ENCODE measurements around the gene TMEM174.
A peak's percentile ranks its signal among the peaks of the same experiment; 100 is the strongest.
"Not testable (repeated sequence)": the region's sequence is repeated elsewhere in the genome, so short reads cannot be mapped to it uniquely, and the experiment has no call there.

Gene TMEM174

DNA sequence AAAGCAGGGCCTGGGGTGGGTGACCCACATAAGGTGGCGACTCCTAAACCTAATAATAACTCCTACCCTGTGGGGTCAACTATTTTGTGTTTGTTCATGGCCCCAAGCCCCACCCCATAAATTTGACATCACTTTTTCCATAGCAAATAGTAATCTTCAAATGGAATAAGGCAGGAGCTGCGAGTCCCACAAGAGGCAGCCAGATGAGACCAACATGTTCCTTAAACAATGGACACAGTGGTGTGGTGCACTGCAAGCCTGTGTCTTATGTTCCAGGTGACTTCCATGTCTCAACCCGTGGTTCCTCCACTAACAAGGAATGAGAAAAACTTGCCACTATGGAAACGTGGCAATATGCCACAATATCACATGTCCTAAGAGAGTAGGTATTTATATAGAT is 20.6 kb downstream of the TMEM174 start:
- no peak for DNase-seq (ENCODE audit: low read depth)

DNA sequence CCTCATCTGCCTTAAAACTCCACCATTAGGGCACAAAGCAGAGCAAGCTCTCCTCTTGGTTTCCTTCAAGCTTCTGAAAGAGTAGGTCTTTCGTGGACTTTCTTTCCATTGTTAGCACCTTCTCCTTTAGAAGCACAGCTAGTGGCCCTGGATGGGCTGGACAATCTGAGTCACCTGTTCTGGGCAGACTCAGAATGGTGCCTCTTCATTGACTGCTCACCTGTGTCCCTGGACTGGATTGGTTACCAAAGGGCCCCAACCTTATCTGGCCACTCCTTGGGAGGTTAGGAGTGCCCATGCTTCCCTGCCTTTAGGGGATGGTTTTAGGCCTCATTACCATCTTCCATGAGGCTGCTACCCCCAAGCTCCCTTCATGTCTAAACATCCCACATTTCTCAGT is 23.2 kb downstream of the TMEM174 start:
- DNase-seq (ENCODE audit: low read depth) = no peak

DNA sequence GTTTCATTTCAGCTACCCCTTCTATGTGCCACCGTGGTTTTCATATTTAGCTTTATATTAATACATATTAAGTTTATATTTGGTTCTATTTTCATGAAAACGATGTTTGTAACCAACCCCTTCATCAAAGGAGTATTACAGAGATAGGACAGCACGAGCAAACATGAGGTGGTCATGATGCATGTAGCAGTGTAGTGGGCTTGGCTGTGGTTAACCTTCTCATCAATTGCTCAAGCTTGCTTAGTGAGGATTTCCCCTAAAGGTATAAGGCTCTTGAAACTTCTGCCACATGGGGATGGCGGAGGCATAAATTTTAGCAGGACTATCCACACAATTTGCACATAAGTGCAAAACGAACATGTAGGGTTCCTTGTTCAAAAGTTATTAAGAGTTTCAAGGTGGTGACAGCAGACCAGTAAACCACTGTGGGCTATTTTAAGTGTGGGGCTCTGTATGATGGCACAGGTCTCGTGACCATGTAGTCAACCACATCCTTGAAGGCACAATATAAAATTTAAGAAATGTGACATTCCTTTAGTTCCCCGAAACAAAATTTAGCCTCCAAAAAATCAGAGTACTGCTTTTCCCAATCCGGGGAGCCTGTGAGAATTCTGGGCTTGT is 24.8 kb downstream of the TMEM174 start:
- no peak for DNase-seq (ENCODE audit: low read depth)

DNA sequence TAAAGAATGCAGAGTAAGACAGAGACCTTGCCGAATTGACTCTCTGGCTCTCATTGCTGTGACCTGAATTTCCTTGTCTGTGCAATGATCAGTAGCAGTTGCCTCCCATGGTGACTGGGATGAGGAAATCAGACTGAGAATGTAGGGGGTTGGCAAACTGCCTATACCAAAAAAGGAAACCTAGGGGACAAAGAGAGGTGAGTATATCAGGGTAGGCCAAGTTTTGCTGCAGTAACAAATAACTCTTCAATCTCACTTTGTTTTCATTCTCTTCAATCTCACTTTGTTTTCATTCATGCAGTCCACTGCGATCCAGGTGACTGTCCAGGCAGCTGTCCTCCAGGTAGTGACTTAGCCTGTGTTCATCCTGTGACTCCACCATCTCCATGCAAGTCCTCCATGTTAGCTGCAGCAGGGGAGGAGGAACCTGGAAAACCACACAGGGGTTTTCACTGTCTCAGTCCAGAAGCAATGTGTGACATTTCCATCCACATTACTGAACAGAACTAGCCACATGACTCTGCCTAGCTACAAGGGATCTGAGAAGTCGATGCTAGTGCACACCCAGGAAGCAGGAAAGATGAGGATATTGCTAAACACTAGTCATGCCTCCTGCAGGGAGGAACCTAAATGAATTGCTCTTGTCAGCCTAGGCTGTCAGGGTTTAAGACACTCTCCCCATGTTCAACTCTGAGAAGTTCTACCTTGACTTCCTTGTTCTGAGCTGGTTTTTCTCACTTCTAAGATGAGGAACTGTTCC is 26.0 kb downstream of the TMEM174 start:
- DNase-seq (ENCODE audit: low read depth) = no peak

DNA sequence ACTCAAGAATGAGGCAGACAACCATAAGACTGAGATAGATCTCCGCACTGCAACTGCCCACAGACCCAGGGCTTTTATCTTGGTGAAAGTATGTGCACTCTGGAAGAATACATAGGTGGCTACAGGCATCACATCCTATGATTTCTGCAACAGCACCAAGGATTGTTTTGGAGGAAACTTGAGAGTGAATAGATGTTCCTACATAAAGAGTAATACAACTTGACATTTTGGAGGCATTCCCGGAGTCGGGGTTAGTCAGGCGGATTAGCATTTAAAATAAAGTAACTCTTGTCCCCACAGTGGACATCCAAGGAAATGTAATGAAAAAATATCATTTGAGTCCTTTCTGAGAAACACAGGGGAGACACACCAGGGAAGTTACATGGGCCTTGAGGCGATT is 26.7 kb downstream of the TMEM174 start:
- no peak for DNase-seq (ENCODE audit: low read depth)

DNA sequence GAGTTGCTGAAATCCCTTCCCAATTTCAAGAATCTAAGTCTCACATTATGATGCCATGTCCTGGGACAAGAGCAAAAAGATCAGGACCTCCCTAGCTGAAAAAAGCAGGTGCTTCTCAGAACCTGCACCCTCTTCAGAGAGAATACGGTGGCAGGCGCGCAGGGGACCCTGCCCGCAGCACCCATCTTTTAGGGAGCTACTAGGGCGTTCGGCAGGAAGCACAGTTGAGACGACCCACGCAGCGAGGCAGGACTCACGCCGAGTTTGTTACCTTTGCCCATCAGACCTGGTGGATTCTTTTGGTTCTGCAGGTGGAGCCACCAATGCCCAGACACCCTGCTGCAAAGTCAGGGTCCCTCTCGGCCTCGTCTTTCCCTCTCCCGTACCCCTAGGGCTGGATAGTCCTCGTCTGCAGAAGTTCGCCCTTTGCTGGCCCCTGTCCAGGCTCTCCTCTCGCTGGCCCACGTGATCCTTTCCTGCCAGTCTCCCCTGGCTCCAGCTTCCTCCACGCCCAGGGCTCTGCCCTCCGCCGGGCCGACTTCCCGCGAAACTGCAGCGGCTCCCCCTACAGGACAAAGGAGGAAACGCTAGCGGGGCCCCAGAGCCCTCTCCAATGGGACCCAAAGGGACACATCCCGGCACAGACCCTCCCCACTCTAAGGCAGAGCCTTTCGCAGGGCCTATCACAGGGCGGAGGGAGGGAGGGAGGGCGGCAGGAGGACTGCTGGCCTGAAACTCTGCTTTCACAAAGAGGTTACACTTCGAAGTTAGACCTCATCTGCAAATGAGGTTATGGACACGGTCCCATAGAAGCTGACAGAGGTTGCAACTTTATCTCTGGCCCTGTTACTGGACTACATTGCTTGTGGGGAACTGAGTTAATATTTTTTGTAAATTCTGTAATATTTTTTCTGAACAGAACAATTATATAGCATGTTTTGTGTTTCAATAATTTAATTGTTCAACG is 28.8 kb downstream of the TMEM174 start:
- peak; percentile 34 for DNase-seq (ENCODE audit: low read depth)

DNA sequence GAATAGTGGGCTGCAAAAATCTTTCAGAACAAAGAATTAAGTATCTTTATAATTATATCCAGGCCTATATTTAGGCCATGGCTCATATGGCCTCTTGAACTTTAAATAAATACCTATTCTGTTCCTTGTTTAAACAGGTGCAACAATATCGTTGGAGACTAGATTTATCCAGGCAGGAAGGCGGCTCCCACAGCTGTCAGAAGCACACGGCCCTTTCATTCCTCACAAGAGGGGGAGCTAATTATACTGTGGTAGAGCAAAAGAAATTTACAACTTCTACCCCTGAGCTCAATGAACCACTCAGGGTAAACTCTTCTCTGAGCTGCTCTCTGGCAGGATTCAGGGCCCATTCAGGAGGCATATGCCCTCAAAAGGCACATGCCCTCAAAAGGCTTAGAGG is 31.3 kb downstream of the TMEM174 start:
- no peak for DNase-seq (ENCODE audit: low read depth)

DNA sequence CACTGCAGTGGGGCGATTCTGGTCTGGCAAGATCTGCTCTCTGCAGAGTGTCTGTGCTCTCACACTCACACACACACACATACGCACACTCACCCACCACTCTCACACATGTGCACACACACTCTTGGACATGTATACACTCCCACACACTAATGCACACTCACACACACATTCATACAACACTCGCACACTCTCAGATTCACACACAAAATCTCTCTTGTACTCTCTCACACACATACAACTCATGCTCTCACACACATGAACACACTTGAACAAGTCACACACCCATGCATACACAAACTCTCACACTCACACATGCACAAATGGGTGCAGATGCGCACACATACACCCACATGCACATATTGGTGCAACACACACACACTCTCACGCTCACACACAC is 31.7 kb downstream of the TMEM174 start:
- DNase-seq (ENCODE audit: low read depth) = no peak

DNA sequence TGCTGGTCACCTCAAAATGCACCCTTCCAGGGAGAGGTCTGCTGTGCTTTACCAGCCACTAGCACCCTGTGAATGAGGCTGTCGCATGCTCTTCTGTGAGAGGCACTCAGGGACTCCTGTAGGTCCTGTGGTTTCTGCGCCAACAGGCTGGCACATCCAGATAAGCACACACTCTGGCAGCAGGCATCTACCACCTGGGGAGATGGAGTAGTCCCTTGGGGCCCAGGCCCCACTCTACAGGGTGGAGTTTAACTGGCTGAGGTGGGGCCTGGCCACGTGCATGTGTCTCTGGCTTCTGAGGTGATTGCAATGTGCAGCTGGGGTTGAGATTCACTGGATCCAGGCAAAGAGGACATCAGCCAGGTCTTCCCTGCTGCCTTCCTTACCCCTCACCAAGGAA is 32.3 kb downstream of the TMEM174 start:
- no peak for DNase-seq (ENCODE audit: low read depth)

DNA sequence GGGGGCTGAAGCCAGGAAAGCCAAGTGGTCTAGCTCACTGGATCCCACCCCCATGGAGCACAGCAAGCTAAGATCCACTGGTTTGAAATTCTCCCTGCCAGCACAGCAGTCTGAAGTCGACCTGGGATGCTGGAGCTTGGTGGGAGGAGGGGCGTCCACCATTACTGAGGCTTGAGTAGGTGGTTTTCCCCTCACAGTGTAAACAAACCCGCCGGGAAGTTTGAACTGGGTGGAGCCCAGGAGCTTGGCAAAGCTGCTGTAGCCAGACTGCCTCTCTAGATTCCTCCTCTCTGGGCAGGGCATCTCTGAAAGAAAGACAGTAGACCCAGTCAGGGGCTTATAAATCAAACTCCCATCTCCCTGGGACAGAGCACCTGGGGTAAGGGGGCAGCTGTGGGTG is 34.2 kb downstream of the TMEM174 start:
- DNase-seq (ENCODE audit: low read depth) = not testable (repeated sequence)

DNA sequence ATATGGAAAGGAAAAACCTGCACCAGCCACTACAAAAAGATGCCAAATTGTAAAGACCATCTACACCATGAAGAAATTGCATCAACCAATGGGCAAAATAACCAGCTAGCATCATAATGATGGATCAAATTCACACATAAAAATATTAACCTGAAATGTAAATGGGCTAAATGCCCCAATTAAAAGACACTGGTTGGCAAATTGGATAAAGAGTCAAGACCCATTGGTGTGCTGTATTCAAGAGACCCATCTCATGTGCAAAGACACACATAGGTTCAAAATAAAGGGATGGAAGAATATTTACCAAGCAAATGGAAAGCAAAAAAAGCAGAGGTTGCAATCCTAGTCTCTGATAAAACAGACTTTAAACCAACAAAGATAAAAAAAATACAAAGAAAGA is 36.1 kb downstream of the TMEM174 start:
- DNase-seq (ENCODE audit: low read depth) = not testable (repeated sequence)

DNA sequence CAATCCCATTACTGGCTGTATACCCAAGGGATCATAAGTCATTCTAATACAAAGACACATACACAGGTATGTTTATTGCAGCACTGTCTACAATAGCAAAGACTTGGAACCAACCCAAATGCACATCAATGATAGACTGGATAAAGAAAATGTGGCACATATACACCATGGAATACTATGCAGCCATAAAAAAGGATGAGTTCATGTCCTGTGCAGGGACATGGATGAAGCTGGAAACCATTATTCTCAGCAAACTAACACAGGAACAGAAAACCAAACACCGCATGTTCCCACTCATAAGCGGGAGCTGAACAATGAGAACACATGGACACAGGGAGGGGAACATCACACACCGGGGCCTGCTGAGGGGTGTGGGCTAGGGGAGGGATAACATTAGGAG is 39.7 kb downstream of the TMEM174 start:
- DNase-seq (ENCODE audit: low read depth) = not testable (repeated sequence)

DNA sequence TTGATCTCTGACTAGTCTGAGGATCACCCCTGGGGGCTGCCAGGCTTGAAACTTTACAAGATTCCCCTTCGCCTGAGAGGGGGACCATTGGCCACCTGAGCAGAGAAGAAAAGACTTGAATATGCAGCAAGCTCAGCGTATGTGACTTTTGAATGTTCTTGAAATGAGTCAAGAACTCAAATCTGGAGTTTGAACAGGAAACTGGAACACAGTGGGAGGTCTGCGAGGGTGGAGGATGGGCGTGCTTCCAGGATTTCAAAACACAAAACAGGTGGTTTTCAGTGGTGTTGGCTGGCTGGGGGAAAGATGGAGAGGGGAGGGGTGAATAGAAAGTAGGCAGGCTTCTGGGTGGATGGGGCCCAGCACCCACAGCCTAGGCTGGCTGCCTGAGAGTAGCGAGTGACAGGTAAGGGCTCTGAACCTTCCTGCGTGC is 40.6 kb downstream of the TMEM174 start:
- DNase-seq (ENCODE audit: low read depth) = no peak

DNA sequence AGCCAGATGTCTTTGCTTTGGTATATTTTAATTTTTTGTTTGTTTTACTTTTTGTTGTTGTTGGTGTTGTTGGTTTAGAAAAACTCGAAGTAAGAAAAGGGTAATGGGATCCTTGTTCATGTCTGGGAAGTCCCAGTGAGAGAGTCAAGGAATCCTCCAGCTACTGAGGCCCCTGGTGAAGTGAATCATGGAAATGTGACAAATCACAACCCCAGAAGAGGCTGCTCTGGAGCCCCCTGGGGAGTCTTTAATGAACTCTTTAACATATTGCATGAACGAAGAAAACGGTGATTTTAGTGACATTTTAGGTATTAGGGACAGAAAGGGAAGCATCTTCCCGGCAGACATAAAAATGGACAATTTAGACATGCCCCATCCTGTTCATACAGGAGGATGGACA is 41.3 kb downstream of the TMEM174 start:
- no peak for DNase-seq (ENCODE audit: low read depth)

DNA sequence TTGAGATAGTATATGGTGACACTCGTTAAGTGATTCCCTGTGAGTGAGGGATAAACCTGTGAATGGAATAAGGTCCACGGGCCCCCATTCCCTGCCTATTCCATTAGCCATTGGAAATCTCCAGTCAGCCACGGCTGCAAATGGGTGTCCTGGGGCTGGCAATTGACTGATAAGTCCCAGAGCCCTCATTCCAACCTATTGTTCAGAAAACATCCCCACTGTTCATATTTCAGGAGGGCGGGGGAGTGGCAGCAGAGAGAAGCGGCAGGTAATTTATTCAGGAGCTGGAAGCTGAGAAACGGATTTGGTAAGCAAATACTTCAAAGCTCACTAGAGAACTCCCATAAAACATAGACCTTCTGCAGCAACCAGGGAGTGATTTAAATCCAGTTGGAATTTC is 42.0 kb downstream of the TMEM174 start:
- DNase-seq (ENCODE audit: low read depth) = no peak

DNA sequence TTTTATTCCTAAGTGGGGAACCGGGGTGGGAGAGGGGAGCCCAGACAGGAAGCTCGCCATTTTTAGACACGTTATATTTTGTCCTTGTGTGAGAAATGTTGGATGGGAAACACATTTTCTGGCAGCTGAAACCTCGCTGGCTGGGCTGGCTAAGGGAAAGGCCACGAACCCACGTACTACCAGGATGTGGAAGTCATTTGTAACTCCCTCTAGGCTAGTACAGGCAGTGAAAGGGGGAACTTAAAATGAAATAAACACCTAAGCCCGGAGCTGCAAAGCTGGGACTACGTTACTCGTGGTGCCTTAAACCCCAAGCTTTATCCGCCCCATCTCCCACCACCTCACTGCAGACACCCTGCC is 42.5 kb downstream of the TMEM174 start:
- no peak for DNase-seq (ENCODE audit: low read depth)

DNA sequence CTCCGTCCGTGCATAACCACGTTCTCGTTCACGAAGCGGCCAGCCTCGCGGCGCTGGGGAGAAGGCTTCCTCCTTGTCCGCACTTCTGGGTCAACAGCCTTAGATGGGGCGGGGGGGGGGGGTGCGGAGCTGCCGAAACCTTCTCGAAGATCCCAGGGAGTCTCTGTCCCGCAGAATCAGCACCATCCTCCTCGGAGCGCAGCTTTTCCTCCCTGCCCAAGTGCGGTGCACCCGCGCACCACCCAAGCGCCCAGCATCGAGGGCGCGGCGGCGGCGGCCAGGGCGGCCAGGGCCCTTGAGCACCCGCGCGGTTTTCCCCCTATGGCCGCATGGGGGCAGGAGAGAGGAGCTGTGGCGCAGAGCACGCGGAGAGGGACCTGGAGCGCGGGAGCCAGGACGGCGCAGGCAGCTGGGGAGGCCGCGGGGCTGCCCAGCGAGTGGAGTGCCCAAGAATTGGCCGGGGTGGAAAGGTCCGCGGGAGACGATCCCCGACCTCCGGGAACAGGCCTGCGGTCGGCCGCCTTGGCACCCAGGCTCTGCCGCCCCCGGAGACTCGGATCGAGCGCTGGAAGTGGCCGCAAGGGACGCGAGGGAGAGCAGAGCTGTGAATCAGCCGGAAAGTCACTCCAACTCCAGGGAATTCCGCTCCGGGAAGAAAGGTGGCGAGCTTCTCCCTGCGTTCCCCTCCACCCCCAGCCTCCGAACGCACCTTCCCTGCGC is 43.1 kb downstream of the TMEM174 start:
- peak; percentile 33 for DNase-seq (ENCODE audit: low read depth)

DNA sequence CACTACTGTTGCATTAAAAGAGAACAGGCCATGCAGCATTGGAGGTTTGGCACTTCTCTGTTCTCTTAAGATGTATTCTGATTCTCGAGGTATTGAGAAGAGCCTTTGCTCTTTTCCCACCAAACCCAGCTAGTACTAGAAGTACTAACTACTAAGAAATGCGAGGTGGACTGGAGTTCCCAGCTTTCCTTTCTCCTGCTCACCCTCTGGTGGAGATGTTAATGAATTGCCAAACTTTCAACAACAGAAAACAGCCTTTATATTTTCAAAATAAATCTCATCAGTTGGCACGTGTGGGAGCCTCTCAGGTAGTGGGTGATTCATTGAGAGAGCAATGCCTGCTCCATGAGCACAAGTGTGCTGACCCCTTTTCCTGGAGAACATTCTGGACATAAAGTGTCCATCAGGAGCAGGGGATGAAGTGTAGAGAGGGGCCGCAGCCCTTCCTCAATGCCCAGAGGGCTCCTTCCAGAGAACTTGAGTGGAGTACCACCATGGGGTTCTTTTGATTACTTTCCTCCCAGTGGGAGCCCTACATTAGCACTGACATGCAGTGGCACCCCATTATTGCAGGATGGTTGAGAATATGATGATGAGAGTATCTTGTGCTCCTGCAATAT is 45.7 kb downstream of the TMEM174 start:
- no peak for DNase-seq (ENCODE audit: low read depth)

DNA sequence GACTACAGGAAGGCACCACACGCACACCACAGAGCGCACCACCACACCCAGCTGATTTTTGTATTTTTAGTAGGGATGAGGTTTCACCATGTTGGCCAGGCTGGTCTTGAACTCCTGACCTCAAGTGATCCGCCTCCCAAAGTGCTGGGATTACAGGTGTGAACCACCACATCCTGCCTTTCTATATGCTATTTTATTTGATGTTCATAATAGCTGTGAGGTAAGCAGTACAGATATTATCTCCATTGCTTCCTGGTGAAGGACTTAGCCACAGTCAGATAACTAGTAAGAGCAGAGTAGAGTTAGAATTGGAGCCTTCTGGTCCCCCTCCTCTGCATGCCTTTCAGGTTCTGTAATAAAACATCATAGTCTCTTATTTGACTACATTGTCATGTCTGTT is 46.3 kb downstream of the TMEM174 start:
- not testable (repeated sequence) for DNase-seq (ENCODE audit: low read depth)

DNA sequence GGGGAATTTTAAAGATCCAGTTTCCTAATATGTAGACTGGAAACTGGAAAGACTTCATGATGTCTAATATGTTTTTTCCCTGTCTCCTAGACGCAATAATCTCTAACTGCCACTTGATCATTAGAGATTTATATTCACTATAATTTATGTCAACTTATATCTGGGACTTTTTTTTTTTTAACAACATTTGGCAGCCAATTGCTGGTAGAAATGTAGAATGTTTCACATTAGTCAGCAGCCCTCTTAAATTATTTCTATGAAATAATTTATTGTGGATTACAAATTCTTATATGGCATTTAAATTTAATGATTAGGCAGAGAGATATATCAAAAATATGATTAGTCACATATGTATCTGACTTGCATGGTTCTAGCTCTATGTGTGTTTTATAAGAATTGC is 48.2 kb downstream of the TMEM174 start:
- DNase-seq (ENCODE audit: low read depth) = no peak

DNA sequence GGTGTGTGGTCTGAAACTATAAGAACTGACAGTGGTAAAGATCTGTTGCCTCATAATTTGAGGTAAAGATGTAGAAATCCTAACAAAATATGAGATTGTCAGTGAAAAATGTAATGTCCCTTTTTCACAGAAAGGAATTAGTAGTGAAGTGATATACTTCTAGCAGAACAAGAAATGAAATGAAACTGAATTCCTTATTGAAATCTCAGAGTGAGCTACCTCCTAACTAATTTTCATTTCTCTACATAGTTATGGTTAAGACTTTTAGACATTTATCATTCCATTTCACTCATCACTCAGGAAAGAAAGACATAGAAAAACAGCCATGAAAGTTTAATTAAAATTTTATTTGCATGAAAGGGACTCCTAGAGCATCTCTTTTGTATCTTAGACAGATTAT is 48.7 kb downstream of the TMEM174 start:
- no peak for DNase-seq (ENCODE audit: low read depth)

DNA sequence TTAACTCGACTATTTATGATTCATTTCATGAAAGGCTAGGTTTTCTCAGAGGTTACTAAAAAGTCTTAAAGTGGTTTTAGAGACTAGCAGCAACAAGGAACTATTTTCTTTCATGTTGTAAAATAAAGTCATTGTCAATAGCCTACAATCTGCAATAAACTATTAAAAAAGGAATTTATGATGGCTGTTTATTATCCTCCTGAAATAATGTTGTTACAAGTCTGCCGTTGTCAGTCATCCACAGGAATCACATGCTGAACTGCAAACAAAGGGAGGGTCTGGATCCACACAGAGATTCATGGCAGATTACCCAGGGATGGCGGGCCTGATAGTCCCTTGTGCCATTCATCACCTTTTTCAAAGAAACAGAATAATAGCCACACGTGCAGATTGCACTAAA is 49.2 kb downstream of the TMEM174 start:
- DNase-seq (ENCODE audit: low read depth) = no peak

Measured in stimulated activated CD8-positive, alpha-beta memory T cell treated with anti-CD3 and anti-CD28 coated beads, Interleukin-12 subunit alpha, Interleukin-12 subunit beta, amount 100 ng/mL, for 4 hours (primary cell).